HUES48 (cell line): ENCODE measurements around the gene B3GALT5.

ENCODE experiments used
- H3K27ac ChIP-seq: one replicate; pipeline ENCODE4 v1.7.0; 2013; ENCODE audit warnings: low read depth, low read length, inconsistent platforms
- H3K27me3 ChIP-seq: 2 replicates; pipeline ENCODE4 v1.6.1; 2013; ENCODE audit warnings: mild to moderate bottlenecking, low read length; ENCODE audit not compliant: control insufficient read depth, insufficient read depth
- H3K36me3 ChIP-seq: 2 replicates; pipeline ENCODE4 v1.6.1; 2013; ENCODE audit warnings: low read length; ENCODE audit not compliant: control insufficient read depth, insufficient read depth
- H3K4me1 ChIP-seq: 2 replicates; pipeline ENCODE4 v1.6.1; 2013; ENCODE audit warnings: mild to moderate bottlenecking, low read length; ENCODE audit not compliant: control insufficient read depth, insufficient read depth
- H3K4me3 ChIP-seq: 2 replicates; pipeline ENCODE4 v1.5.1; 2013; ENCODE audit warnings: mild to moderate bottlenecking, low read depth, low read length
- H3K9ac ChIP-seq: 2 replicates; pipeline ENCODE4 v1.6.1; 2013; ENCODE audit warnings: mild to moderate bottlenecking, low read depth, low read length, moderate library complexity
- H3K9me3 ChIP-seq: 2 replicates; pipeline ENCODE4 v1.6.1; 2013; ENCODE audit warnings: low read length; ENCODE audit not compliant: control insufficient read depth, insufficient read depth

B3GALT5 gene

GRCh38 chr21:39715804-39716397 lies 103.2 kb downstream of the B3GALT5 start:
- no peak overlapping the region for H3K9ac ChIP-seq
- no peaks in the 10 kb centered on the region for H3K27me3 ChIP-seq
- no peak overlapping the region for H3K4me3 ChIP-seq
- H3K36me3 ChIP-seq: no peaks in the 10 kb centered on the region
- H3K9me3 ChIP-seq: no peaks in the 10 kb centered on the region
- no peaks in the 10 kb centered on the region for H3K4me1 ChIP-seq
- no peak overlapping the region for H3K27ac ChIP-seq

- Histone ChIP-seq H3K36me3 (no peaks in the 10 kb centered on the region), H3K27me3 (no peaks in the 10 kb centered on the region), H3K4me3 (no peak overlapping the region), H3K9ac (no peak overlapping the region), H3K27ac (no peak overlapping the region), H3K9me3 (0 out of 2 replicates have a peak, but pooled peaks cover 4% of the 10 kb centered on the region), H3K4me1 (no peaks in the 10 kb centered on the region)
Observed at GRCh38 chr21:39720126-39720778, 107.5 kb downstream of the B3GALT5 start.

GRCh38 chr21:39721885-39722284 lies 109.1 kb downstream of the B3GALT5 start:
- Histone ChIP-seq H3K27me3 (no peaks in the 10 kb centered on the region), H3K36me3 (0 out of 2 replicates have a peak, but pooled peaks cover 3% of the 10 kb centered on the region), H3K4me1 (no peaks in the 10 kb centered on the region), H3K9me3 (0 out of 2 replicates have a peak, but pooled peaks cover 4% of the 10 kb centered on the region), H3K27ac (no peak overlapping the region), H3K4me3 (no peak overlapping the region), H3K9ac (no peak overlapping the region)
